Glomerular visceral epithelial cell (primary cell): ENCODE measurements around the gene THAP2.

Experiments
- DNase-seq: peaks from one replicate; pipeline ENCODE4 v3.0.0-alpha.2; 2016; ENCODE audit errors: extremely low spot score

THAP2 gene

DNA sequence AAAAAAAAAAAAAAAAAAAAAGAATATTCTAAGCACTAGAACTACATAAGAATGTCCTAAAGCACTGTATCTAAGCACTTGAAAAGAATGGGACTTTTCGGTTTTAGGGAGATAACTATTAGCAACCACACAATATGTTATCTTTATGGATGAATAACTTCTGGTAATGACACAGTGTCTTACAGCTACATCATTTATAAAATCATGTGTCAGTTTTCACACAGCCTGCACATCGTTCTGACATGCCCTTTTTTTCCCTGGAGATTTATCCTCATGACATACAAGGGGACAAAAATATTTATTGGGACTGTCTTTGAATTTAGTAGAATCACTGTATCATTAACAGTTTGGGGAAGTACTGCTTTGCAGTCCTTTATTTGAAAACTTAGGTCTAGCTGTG lies 39.1 kb downstream of the THAP2 start:
- peak; percentile 46 for DNase-seq

DNA sequence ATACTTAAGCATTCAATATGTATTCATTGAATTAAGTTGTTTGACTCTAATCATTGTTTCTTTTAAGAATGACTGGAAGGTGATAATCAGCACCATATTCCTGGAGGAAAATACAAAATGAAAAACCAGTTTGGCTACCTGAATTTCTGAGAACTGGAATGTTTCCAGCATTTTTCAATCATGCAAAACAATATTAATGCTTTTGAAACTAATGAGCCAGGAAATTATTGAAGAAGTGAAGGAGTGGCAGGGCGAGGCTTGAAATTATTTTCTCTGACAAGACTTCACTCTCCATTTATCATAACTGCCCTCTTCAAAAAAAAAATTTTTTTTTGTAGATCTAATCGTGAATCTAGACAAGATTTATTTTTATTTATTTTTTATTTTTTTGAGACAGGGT lies 40.8 kb downstream of the THAP2 start:
- DNase-seq: no peak

DNA sequence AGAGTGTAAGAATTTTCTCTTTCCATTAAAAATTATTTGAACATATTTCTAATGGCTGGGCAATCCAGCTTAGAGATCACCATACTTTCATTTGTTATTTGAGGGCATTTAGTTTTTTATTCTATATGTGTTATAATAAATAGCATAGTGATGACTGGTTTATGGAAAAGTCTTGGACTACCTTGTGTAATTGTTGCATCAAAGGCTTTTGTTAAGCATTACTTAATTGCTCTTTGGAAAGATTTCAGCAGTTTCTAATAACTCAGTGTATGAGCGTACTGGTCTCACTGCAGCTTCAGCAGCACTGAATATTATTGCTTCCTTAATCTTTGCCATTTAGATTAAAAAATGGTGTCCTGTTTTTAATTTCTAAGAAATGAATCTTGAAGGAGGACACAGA lies 44.6 kb downstream of the THAP2 start:
- DNase-seq: no peak

DNA sequence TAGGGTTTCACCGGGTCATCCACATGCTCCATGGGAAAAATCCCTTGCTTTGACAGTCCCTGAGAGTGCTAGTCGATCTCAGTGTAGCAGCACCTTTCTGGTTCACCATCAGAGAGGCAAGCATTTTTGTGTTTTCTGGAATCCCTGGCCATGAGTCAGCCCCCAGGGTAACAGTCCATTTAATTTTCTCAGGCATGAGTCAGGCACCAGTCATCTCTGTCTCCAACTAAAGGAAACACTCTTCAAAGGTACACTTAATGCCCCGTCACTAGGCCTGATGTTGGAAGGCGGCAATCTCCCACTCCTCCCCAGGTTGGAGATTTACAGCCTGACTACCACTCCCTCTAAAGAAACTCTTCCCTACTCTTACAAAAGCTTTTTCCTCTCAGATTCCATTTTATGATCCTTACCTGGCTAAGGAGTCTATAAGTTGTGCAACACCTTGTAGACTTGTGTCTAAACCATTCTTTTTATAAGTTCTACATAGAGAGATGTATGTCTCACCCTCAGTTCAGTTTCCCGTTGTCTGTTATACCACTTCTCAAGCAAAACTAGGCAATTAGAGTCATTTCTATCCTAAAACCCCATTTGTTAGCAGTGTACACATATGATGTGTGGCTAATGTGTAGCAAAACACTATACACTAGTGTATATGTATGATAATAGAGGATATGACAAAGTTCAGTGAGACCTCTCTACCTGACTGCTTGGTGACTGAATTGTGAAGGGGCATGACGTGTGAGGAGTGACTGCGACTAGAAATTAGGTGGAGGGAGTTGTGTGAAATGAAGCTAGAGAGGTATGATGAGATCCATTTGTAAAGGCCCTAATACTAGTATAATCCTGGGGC lies 46.4 kb downstream of the THAP2 start:
- DNase-seq: peak; percentile 82

DNA sequence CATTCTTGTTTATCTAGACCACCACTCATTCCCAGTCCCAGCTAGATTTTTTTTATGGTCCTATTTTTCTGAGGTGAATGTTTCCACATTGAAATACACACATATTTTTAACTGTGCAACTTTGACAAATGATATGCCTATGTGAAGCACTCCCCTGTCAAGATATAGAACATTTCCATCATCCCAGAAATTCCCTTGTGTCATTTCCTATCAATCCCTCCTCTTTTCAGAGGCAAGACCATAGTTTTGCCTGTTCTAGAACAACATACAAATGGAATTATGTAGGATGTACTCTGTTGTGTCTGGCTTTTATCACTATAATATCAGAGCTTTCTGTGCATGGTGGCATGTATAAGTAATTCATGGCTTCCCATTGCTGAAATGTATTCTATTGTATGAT lies 54.5 kb downstream of the THAP2 start:
- no peak for DNase-seq

DNA sequence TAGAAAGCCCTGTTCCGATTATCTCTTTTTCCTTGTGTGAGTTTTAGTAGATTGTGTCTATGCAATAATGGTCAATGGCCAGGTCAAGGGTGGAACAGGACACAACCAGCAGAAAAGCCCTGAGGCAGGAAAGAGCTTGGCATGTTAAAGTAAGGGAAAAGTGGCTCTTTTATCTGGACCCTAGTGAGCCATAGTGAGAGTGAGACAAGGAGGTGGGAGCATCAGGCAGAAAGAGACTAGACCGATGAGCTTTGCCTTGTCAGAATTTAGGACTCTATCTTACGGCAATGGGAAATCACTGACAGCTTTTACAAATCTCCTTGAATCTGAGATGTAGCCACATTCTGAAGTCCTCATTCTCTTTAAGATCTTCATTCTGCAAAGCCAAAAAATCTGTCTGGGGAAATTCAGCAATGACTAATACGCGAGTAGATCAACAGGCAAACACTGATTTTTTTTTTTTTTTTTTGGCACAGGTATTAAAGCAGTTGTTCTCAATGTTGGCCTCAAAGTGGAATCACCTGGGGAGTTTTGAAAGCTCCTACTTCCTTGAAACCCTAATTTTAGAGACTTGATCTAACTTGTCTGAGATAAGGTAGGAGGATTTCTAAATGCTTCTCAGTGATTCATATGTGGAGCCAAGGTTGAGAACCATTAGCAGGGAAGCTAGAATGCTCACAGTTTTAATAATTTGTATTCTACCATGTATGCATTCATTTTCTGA lies 55.7 kb downstream of the THAP2 start:
- no peak for DNase-seq

DNA sequence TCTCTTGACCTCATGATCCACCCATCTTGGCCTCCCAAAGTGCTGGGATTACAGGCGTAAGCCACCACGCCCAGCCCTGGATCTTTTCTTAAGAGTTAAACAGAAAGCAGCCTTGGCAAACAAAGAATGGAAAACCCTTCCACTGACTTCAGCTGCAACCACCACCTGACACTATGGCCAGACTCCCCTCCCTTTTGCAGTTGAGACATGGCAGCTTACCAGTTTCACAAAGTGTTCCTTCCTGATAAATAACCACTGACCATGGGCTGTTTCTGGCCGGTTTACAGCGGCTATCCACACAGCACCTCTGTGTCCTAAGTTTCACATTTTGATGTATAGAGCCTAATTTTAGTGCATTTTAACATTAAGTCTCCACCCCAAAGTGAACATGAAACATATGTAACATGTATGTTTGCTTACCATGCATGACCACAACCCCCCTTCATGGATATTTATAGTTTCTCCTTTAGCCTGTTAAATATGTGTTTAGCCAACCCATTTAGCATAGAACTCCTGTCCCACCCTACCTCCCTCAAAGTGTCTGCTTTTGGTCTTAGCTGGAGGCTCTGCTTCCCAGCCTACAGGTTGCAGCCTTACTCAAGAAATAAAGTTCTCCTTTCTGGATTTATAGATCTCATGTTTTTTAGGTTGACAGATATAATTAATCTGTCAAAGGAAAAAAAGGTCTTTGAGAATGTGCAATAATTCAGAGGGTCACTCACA lies 57.8 kb downstream of the THAP2 start:
- no peak for DNase-seq

DNA sequence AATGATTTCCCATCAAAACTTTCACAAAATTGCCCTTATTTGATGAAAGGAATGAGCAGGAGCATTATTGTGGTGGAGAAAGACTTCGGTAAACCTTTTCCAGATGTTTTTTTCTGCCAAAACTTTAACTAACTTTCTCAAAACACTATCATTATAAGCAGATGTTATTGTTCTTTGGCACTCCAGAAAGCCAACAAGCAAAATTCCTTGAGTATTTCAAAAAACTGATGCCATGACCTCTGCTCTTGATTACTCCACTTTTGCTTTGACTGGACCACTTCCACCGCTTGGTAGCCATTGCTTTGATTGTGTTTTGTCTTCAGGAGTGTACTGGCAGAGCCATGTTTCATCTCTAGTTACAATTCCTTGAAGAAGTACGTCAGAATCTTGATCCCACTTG lies 60.9 kb downstream of the THAP2 start:
- DNase-seq: no peak

DNA sequence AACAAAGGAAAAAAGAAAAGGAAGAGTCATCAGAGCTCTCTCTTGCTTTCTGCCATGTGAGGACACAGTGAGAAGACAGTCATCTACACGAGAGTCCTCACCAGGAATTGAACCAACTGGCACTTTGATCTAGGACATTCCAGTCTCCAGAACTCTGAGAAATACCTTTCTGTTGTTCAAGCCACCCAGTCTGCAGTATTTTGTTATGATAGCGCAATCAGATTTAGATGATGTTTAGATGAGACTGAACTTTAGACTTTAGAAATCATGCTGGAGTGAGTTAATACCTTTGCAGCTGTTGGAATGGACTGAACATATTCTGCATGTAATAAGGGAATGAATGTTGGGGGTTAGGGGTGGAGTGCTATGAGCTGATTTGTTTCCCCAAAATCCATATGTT lies 62.4 kb downstream of the THAP2 start:
- DNase-seq: no peak

DNA sequence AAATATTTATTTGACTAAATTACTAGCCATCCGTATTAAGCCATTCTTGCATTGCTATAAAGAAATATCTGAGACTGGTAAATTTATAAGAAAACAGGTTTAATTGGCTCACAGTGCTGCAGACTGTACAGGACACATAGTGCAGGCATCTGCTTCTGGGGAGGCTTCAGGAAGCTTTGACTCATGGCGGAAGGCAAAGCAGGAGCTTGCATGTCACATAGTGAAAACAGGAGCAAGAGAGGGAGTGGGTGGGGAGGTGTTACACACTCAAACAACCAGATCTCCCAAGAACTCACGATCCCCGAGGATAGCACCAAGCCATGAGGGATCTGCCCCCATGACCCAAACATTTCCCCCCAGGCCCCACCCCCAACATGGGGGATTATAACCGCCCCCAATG lies 63.9 kb downstream of the THAP2 start:
- no peak for DNase-seq
